Tibial nerve (tissue), 4 donors: ENCODE data around the gene LMNB1. TPM values are rescaled to one million over a fixed set of nuclear protein-coding genes. Genes with fewer than 3 reads are reported as not detected.
"Not testable (repeated sequence)": the region's sequence is repeated elsewhere in the genome, so short reads cannot be mapped to it uniquely, and the experiment has no call there.

Experiments used
- DNase-seq, 2 donors: peaks; one replicate each; pipeline ENCODE4 v3.0.0-alpha.2; 2019; ENCODE audit warnings: low spot score in 2 of 2
- H3K27ac ChIP-seq, 4 donors: fragments of 200-600 bp; sonication (generic) in 3 of 4; one replicate each; pipeline ENCODE4 v1.5.1; 2017 to 2019; ENCODE audit warnings: mild to moderate bottlenecking in 1 of 4
- H3K27me3 ChIP-seq, 2 donors: fragments of 200-600 bp; sonication (generic) in 1 of 2; one replicate each; pipeline versions ENCODE4 v1.5.1 to v1.6.0; 2017 to 2019
- H3K36me3 ChIP-seq, 3 donors: fragments of 200-600 bp; sonication (generic); one replicate each; pipeline ENCODE4 v1.5.1; 2018 to 2019
- H3K4me1 ChIP-seq, 4 donors: fragments of 200-600 bp; sonication (generic) in 3 of 4; one replicate each; pipeline ENCODE4 v1.5.1; 2017 to 2019
- H3K4me3 ChIP-seq, 4 donors: fragments of 200-600 bp; sonication (generic) in 3 of 4; one replicate each; pipeline ENCODE4 v1.5.1; 2017 to 2019; ENCODE audit warnings: mild to moderate bottlenecking in 1 of 4, moderate library complexity in 1 of 4
- H3K9me3 ChIP-seq, 4 donors: fragments of 200-600 bp; sonication (generic) in 3 of 4; one replicate each; pipeline ENCODE4 v1.5.1; 2017 to 2019
- EP300 ChIP-seq, 2 donors: sonication (generic); formaldehyde crosslinking; IDR thresholded peaks; one replicate each; pipeline ENCODE4 v1.6.1; 2017; ENCODE audit warnings: antibody characterized with exemption in 2 of 2, mild to moderate bottlenecking in 1 of 2
- POLR2A ChIP-seq, 2 donors: fragments of 450-650 bp; IDR thresholded peaks; one replicate each; pipeline ENCODE4 v1.6.1; 2017; ENCODE audit warnings: antibody characterized with exemption in 2 of 2, mild to moderate bottlenecking in 2 of 2, moderate library complexity in 2 of 2
- WGBS, 2 donors: methylation state at CpG; one replicate each; pipeline ENCODE4 v1.1.5; 2018; 5-methylcytosine and 5-hydroxymethylcytosine counted together
- total RNA-seq, 4 donors: library from RNA; depleted of rRNA; stranded (reverse); fragments of >200 nt; gene quantifications; one replicate each; pipeline ENCODE4 v1.1.0, GENCODE V29; 2016
- TF ChIP-seq, protein P1 (sequence below), 5 experiments: fragments of 200-600 bp in 3 of 5; fragments of 450-650 bp in 2 of 5; sonication (generic) in 3 of 5; IDR thresholded peaks; one replicate each; pipeline ENCODE4 v1.5.1; 2016 to 2019; ENCODE audit warnings: antibody characterized with exemption in 5 of 5, mild to moderate bottlenecking in 3 of 5, moderate library complexity in 2 of 5

LMNB1 gene
- total RNA-seq, 4 donors from 2014 or later = 5.2 to 18.9 (median 12.0) TPM

DNA sequence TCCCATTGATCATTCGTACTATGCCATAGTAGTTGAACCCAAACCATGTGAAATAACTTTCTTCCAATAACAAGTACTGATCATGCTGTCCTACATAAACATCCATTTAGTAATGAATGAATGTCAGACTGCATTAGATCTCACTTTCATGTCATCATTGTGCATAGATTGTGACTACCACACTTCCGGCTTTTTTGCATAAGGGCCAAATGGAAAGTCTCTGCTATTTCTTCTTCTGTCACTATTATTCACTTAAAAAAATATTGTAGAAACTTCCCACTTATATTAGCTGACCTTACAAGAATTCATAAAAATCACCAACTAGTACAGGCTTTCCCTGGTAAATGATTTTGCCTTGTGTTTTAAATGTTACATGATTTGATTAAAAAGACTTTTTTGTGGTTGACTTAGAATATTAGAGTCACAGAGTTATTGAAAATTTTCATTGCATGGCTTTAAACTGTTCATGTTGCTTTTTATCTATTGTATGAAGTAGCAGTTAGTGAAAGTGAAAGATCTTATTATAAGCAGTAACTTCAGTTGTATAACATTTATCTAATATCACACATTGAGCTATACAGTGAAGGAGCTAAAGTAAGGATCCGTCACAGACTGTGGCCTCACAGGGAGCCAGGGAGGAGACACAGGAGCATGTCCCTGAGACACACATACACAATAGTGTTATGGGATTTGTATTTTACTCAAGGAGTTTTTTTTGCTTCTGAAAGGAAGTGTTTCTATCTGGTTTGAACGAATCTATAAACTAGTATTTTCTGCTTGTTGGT, 33.9 kb downstream of the LMNB1 start:
- WGBS, 2 donors = 87 to 90% methylated on average over 4 of the region's 4 CpGs
- Histone ChIP-seq H3K4me1 (no peaks in the 10 kb centered on the region), H3K9me3 (no peaks in the 10 kb centered on the region), H3K4me3 (no peak overlapping the region), H3K27ac (peak overlapping the region in 1 of 4 donors; percentile 34), H3K27me3 (no peaks in the 10 kb centered on the region), H3K36me3 (peaks cover 0 to 21% (median 3%) of the 10 kb centered on the region in 3 donors)
- DNase-seq = no peak
- TF ChIP-seq POLR2A (IDR thresholded peaks at IDR 0.05) (no peak), EP300 (IDR thresholded peaks at IDR 0.05) (no peak)
- TF ChIP-seq, protein P1, sequence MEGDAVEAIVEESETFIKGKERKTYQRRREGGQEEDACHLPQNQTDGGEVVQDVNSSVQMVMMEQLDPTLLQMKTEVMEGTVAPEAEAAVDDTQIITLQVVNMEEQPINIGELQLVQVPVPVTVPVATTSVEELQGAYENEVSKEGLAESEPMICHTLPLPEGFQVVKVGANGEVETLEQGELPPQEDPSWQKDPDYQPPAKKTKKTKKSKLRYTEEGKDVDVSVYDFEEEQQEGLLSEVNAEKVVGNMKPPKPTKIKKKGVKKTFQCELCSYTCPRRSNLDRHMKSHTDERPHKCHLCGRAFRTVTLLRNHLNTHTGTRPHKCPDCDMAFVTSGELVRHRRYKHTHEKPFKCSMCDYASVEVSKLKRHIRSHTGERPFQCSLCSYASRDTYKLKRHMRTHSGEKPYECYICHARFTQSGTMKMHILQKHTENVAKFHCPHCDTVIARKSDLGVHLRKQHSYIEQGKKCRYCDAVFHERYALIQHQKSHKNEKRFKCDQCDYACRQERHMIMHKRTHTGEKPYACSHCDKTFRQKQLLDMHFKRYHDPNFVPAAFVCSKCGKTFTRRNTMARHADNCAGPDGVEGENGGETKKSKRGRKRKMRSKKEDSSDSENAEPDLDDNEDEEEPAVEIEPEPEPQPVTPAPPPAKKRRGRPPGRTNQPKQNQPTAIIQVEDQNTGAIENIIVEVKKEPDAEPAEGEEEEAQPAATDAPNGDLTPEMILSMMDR (IDR thresholded peaks at IDR 0.05) = no peak

DNA sequence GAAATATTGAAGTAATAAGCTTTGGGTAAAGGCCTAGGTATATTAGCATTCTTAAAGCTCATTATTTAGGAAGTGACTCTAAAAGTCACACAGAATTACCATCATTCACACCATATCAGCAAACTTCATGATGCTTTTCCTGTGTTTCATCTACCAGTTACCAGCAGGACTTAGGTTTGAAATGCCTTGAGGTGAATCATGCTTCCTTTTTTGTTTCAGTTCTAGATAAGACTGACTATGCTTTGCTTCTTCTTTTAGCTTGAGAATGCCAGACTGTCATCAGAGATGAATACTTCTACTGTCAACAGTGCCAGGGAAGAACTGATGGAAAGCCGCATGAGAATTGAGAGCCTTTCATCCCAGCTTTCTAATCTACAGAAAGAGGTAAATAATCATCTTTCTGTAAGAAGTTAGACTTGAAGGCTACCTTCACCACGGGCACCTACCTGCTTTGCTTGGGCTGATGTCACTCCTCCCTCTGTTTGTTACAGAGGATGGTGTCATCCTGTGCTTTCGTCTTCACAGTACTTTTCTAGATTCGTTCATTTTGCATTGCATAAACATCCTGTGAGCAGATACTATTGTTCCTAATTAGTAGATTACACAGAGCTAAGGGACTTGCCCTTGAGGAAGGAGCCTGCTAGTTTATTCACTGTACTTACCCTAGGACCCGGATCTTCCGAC, 34.7 kb downstream of the LMNB1 start:
- WGBS, 2 donors = 88 to 89% methylated on average over 6 of the region's 6 CpGs
- Histone ChIP-seq H3K36me3 (peaks cover 0 to 21% (median 0%) of the 10 kb centered on the region in 3 donors), H3K9me3 (no peaks in the 10 kb centered on the region), H3K4me3 (no peak overlapping the region), H3K27me3 (no peaks in the 10 kb centered on the region), H3K4me1 (no peaks in the 10 kb centered on the region), H3K27ac (peak overlapping the region in 1 of 4 donors; percentile 34)
- DNase-seq = no peak
- TF ChIP-seq EP300 (IDR thresholded peaks at IDR 0.05) (no peak), POLR2A (IDR thresholded peaks at IDR 0.05) (no peak)
- TF ChIP-seq, protein P1 (IDR thresholded peaks at IDR 0.05) = no peak

DNA sequence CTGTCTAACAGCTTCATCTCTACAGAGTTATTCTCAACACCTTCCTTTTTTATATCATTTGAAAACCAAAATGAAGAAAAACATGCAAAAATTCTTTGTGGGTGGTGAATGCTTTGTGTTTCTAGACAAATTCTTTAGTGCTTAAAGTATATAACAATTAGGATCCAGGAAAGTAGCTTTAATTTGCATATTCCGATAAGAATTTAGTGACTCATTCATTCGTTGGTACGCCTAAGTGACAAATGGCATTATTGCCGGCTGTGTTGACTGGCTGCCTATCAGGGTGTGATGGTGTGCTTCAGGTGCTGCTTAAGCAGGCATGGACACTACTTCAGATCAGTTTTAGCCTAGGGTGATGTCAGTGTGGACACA, 35.2 kb downstream of the LMNB1 start:
- 74 to 75% methylated on average over 4 of the region's 4 CpGs for WGBS, 2 donors

DNA sequence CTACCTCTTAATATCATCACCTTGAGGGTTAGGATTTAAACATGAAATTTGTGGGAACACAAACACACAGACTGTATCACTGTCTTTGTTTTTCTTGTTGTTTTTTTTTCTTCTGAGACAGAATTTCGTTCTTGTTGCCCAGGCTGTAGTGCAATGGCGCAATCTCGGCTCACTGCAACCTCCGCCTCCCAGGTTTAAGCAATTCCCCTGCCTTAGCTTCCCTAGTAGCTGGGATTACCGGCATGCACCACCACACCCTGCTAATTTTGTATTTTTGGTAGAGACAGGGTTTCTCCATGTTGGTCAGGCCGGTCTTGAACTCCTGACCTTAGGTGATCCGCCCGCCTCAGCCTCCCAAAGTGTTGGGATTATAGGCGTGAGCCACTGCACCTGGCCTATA, 36.9 kb downstream of the LMNB1 start:
- not testable (repeated sequence) for H3K27ac ChIP-seq, H3K4me3 ChIP-seq, H3K9me3 ChIP-seq, H3K27me3 ChIP-seq, H3K4me1 ChIP-seq, DNase-seq
- peaks cover 0 to 21% (median 0%) of the 10 kb centered on the region in 3 donors for H3K36me3 ChIP-seq
- WGBS, 2 donors = 94 to 97% methylated on average over 9 of the region's 9 CpGs

More for the DNA sequence above, 35.2 kb downstream of the LMNB1 start:
- Histone ChIP-seq H3K36me3 (peaks cover 0 to 21% (median 0%) of the 10 kb centered on the region in 3 donors), H3K27ac (no peak overlapping the region), H3K9me3 (no peaks in the 10 kb centered on the region), H3K4me3 (no peak overlapping the region), H3K4me1 (no peaks in the 10 kb centered on the region), H3K27me3 (no peaks in the 10 kb centered on the region)
- TF ChIP-seq, protein P1 (IDR thresholded peaks at IDR 0.05) = no peak
- no peak for TF ChIP-seq EP300 (IDR thresholded peaks at IDR 0.05)
- TF ChIP-seq POLR2A (IDR thresholded peaks at IDR 0.05) = no peak
- no peak for DNase-seq

DNA sequence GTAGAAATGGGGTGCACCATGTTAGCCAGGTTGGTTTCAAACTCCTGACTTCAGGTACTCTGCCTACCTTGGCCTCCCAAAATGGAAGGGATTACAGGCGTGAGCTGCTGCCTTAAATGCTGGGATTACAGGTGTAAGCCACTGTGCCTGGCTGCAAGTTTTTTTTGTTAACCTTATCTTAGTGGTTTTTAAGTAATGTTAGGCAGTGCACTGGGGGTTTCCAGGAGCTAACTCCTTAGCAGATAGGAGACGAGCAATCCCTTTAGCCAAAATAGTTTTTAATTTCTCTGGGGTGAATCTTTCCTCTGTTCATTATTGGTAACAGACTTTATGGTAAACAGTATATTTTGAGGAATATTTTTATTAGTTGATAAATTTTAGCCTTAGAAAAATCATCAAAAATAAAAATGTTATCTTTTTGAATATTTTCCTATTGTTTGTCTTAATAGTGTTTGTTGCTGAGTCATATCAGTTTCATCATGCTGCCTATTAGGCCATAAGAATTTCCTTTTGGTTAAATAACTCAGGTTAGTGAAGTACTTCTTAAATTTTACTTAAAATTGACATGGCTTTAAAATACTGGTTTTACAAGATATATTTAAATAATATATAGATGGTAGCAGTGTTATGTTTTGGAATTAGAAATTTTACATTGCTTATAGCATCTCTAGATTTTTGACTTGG, 37.9 kb downstream of the LMNB1 start:
- peaks cover 0 to 21% (median 0%) of the 10 kb centered on the region in 3 donors for H3K36me3 ChIP-seq
- H3K4me3 ChIP-seq = no peak overlapping the region
- H3K27ac ChIP-seq = no peak overlapping the region
- H3K4me1 ChIP-seq = no peaks in the 10 kb centered on the region
- TF ChIP-seq EP300 (IDR thresholded peaks at IDR 0.05) (no peak), POLR2A (IDR thresholded peaks at IDR 0.05) (no peak)
- TF ChIP-seq, protein P1 (IDR thresholded peaks at IDR 0.05) = no peak
- no peaks in the 10 kb centered on the region for H3K9me3 ChIP-seq
- H3K27me3 ChIP-seq = no peaks in the 10 kb centered on the region
- 96 to 100% methylated on average over 2 of the region's 2 CpGs for WGBS, 2 donors
- no peak for DNase-seq
